Hepatocyte (in vitro differentiated cells): ENCODE data around the gene SLC4A11. TPM values are rescaled to one million over a fixed set of nuclear protein-coding genes. Genes with fewer than 3 reads are reported as not detected.

Experiments
- DNase-seq: peaks from one replicate; pipeline ENCODE4 v3.0.0-alpha.2; 2016; ENCODE audit warnings: low spot score
- H2AFZ ChIP-seq: fragments of 200-600 bp; sonication (generic); 2 replicates; pipeline ENCODE4 v1.6.0; 2016; ENCODE audit warnings: antibody characterized with exemption, mild to moderate bottlenecking
- H3K27ac ChIP-seq: fragments of 200-600 bp; sonication (generic); 2 replicates; pipeline ENCODE4 v1.5.1; 2016; ENCODE audit warnings: mild to moderate bottlenecking
- H3K27me3 ChIP-seq: fragments of 200-600 bp; sonication (generic); 2 replicates; pipeline ENCODE4 v1.6.1; 2016
- H3K36me3 ChIP-seq: fragments of 200-600 bp; sonication (generic); replicated peaks from 2 replicates; pipeline ENCODE4 v1.5.1; 2016; ENCODE audit warnings: low read depth; ENCODE audit not compliant: insufficient read depth
- H3K4me1 ChIP-seq: fragments of 200-600 bp; sonication (generic); 2 replicates; pipeline ENCODE4 v1.5.1; 2016; ENCODE audit warnings: mild to moderate bottlenecking, moderate library complexity; ENCODE audit not compliant: insufficient read depth
- H3K4me2 ChIP-seq: fragments of 200-600 bp; sonication (generic); 2 replicates; pipeline ENCODE4 v1.6.0; 2016
- H3K4me3 ChIP-seq: fragments of 200-600 bp; sonication (generic); 2 replicates; pipeline ENCODE4 v1.5.1; 2016; ENCODE audit warnings: mild to moderate bottlenecking
- H3K79me2 ChIP-seq: fragments of 200-600 bp; sonication (generic); 2 replicates; pipeline ENCODE4 v1.6.0; 2017; ENCODE audit warnings: mild to moderate bottlenecking
- H3K9me2 ChIP-seq: fragments of 200-600 bp; sonication (generic); replicated peaks from 2 replicates; pipeline ENCODE4 v1.6.0; 2017; ENCODE audit warnings: mild to moderate bottlenecking; ENCODE audit not compliant: insufficient read depth
- H3K9me3 ChIP-seq: fragments of 200-600 bp; sonication (generic); 2 replicates; pipeline ENCODE4 v1.5.1; 2016; ENCODE audit warnings: low read depth, mild to moderate bottlenecking
- H4K20me1 ChIP-seq: fragments of 200-600 bp; sonication (generic); 2 replicates; pipeline ENCODE4 v1.6.0; 2016; ENCODE audit warnings: mild to moderate bottlenecking; ENCODE audit not compliant: insufficient read depth, poor library complexity, severe bottlenecking
- EZH2 ChIP-seq: fragments of 200-600 bp; sonication (generic); IDR thresholded peaks from 2 replicates; pipeline ENCODE4 v1.6.1; 2016; ENCODE audit warnings: antibody characterized with exemption, mild to moderate bottlenecking, borderline replicate concordance
- EZH2phosphoT487 ChIP-seq: fragments of 200-600 bp; sonication (generic); IDR thresholded peaks from one replicate; pipeline ENCODE4 v1.6.1; 2018; ENCODE audit warnings: antibody characterized with exemption, mild to moderate bottlenecking, low read depth, moderate library complexity; ENCODE audit not compliant: unreplicated experiment, severe bottlenecking
- WGBS: methylation state at CpG from one replicate; pipeline ENCODE4 v1.1.6; 2016; ENCODE audit warnings: low lambda C conversion rate; ENCODE audit errors: missing lambda C conversion rate; 5-methylcytosine and 5-hydroxymethylcytosine counted together
- polyA plus RNA-seq: library from polyadenylated mRNA; unstranded; fragments of >200 nt; fragmentation: Nextera tagmentation; extraction: Ambion mirVana; gene quantifications from 2 replicates; pipeline ENCODE4 v1.2.1, GENCODE V29; 2016
- total RNA-seq: library from RNA; depleted of rRNA; stranded (reverse); fragments of >200 nt; gene quantifications from 2 replicates; pipeline ENCODE4 v1.2.3, GENCODE V29; 2014
- TF ChIP-seq, protein P1 (sequence below): fragments of 200-600 bp; sonication (generic); IDR thresholded peaks from 2 replicates; pipeline ENCODE4 v1.5.1; 2016; ENCODE audit warnings: antibody characterized with exemption, mild to moderate bottlenecking; ENCODE audit not compliant: poor library complexity

The SLC4A11 gene
- total and polyA plus RNA-seq, 2 experiments from 2014 or later = 0.37 to 1.3 TPM

DNA sequence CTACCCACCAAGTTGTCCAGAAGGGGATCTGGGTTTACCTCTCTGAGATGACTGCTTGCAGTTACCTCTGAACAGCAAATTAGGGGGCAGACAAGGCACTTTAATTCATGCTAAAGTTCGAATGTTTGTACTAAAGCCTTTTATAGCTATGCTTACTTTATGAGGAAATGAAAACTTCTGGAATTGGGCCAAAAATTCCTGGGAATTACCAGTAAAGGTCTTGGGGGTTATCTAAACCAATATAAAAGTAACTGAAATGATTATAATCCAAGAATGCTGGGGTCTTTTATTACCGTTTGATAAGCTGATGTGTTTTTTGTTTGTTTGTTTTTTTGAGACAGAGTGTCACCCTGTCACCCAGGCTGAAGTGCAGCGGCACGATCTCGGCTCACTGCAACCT is 57.7 kb downstream of the SLC4A11 start:
- no peaks in the 10 kb centered on the region for H3K27me3 ChIP-seq
- no peaks in the 10 kb centered on the region for H3K9me3 ChIP-seq
- WGBS = 79% methylated on average over 5 of the region's 5 CpGs
- no peak overlapping the region for H3K4me2 ChIP-seq
- H2AFZ ChIP-seq = no peak overlapping the region
- TF ChIP-seq EZH2phosphoT487 (no peak), EZH2 (no peak)
- TF ChIP-seq, protein P1, sequence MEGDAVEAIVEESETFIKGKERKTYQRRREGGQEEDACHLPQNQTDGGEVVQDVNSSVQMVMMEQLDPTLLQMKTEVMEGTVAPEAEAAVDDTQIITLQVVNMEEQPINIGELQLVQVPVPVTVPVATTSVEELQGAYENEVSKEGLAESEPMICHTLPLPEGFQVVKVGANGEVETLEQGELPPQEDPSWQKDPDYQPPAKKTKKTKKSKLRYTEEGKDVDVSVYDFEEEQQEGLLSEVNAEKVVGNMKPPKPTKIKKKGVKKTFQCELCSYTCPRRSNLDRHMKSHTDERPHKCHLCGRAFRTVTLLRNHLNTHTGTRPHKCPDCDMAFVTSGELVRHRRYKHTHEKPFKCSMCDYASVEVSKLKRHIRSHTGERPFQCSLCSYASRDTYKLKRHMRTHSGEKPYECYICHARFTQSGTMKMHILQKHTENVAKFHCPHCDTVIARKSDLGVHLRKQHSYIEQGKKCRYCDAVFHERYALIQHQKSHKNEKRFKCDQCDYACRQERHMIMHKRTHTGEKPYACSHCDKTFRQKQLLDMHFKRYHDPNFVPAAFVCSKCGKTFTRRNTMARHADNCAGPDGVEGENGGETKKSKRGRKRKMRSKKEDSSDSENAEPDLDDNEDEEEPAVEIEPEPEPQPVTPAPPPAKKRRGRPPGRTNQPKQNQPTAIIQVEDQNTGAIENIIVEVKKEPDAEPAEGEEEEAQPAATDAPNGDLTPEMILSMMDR = no peak
- no peak overlapping the region for H3K4me3 ChIP-seq
- no peaks in the 10 kb centered on the region for H4K20me1 ChIP-seq
- H3K4me1 ChIP-seq = no peaks in the 10 kb centered on the region
- H3K27ac ChIP-seq = no peak overlapping the region
- no peaks in the 10 kb centered on the region for H3K36me3 ChIP-seq
- no peak for DNase-seq
- H3K79me2 ChIP-seq = peaks cover 15% of the 10 kb centered on the region
- no peaks in the 10 kb centered on the region for H3K9me2 ChIP-seq

DNA sequence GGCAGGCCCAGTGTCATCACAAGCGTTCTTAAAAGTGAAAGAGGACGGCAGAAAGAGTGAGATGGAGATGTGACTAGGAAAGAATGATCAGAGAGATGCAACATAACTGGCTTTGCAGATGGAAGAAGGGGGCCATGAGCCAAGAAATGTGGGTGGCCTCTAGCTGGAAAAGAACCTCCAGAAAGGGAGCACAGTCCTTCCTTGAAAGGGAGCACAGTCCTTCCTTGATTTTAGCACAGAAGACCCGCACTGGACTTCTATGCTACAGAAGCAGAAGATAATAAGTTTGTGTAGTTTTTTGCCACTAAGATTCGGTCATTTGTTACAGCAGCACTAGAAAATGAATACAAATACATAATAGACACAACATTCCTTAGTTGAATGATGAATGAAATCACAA is 58.7 kb downstream of the SLC4A11 start:
- Histone ChIP-seq H3K27me3 (no peaks in the 10 kb centered on the region), H3K4me2 (no peak overlapping the region), H3K4me3 (no peak overlapping the region), H3K79me2 (peaks cover 24% of the 10 kb centered on the region), H2AFZ (no peak overlapping the region), H3K9me2 (no peaks in the 10 kb centered on the region), H3K36me3 (no peaks in the 10 kb centered on the region), H4K20me1 (no peaks in the 10 kb centered on the region), H3K4me1 (peaks cover 3% of the 10 kb centered on the region), H3K9me3 (no peaks in the 10 kb centered on the region), H3K27ac (no peak overlapping the region)
- WGBS = 76% methylated on average over 4 of the region's 4 CpGs
- DNase-seq = no peak
- TF ChIP-seq, protein P1 = no peak
- TF ChIP-seq EZH2 (no peak), EZH2phosphoT487 (no peak)

DNA sequence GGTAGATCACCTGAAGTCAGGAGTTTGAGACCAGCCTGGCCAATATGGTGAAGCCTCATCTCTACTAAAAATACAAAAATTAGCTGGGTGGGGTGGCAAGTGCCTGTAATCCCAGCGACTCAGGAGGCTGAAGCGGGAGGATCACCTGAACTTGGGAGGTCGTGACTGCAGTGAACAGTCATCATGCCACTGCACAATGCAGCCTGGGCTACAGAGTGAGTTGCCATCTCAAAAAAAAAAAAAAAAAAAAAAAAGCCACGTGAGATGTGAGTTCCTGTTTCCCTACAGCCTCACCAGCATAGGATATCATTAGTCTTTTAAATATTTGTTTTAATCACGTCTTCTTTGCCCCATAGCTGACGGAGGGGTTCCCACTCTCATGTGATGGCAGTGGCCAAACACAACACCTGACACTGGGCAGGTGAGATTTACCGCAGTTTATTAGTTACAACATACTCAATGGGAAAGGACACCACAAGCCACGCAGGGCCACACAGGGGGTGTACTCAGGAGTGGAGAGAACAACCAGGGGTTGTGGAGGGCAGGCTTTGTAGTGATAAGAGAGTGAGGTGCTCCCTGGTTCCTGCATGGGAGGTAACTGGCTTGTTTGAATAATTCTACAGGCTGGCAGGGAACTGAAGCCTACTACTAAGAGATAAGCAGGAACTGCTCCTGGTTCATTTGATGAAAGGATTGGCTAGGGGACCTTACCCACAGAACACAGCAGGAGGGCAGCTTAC is 61.1 kb downstream of the SLC4A11 start:
- 83% methylated on average over 8 of the region's 8 CpGs for WGBS
- no peaks in the 10 kb centered on the region for H3K36me3 ChIP-seq
- H4K20me1 ChIP-seq = no peaks in the 10 kb centered on the region
- no peak overlapping the region for H2AFZ ChIP-seq
- no peaks in the 10 kb centered on the region for H3K9me3 ChIP-seq
- H3K4me3 ChIP-seq = no peak overlapping the region
- H3K27me3 ChIP-seq = no peaks in the 10 kb centered on the region
- H3K79me2 ChIP-seq = peaks cover 30% of the 10 kb centered on the region
- no peak overlapping the region for H3K4me2 ChIP-seq
- no peak overlapping the region for H3K27ac ChIP-seq
- H3K9me2 ChIP-seq = no peaks in the 10 kb centered on the region
- TF ChIP-seq, protein P1 = no peak
- TF ChIP-seq EZH2 = no peak
- no peak for TF ChIP-seq EZH2phosphoT487
- peaks cover 6% of the 10 kb centered on the region for H3K4me1 ChIP-seq
- DNase-seq = no peak

Other genes starting within 250 kb of the SLC4A11 start
- gene GNRH2, start 195.6 kb downstream of the SLC4A11 start, total RNA-seq = 27.0 and 33.8 TPM in 2 replicates
- 93.8 and 131 TPM in 2 replicates for gene GNRH2, start 195.6 kb downstream of the SLC4A11 start, polyA plus RNA-seq
- gene MRPS26, start 193.1 kb downstream of the SLC4A11 start, total RNA-seq = 84.4 and 89.2 TPM in 2 replicates
- 150 and 174 TPM in 2 replicates for gene MRPS26, start 193.1 kb downstream of the SLC4A11 start, polyA plus RNA-seq
- 0.92 TPM in 1 of 2 replicates, not detected in the other for gene OXT, start 167.6 kb downstream of the SLC4A11 start, total RNA-seq
- 3.4 and 4.3 TPM in 2 replicates for gene OXT, start 167.6 kb downstream of the SLC4A11 start, polyA plus RNA-seq
- gene AVP, start 154.5 kb downstream of the SLC4A11 start, total RNA-seq = 0.67 TPM in 1 of 2 replicates, not detected in the other
- gene AVP, start 154.5 kb downstream of the SLC4A11 start, polyA plus RNA-seq = 1.2 and 1.3 TPM in 2 replicates
- gene FASTKD5, start 79.3 kb downstream of the SLC4A11 start, total RNA-seq = 25.2 and 27.8 TPM in 2 replicates
- 16.0 and 21.8 TPM in 2 replicates for gene FASTKD5, start 79.3 kb downstream of the SLC4A11 start, polyA plus RNA-seq
- gene UBOX5, start 79.3 kb downstream of the SLC4A11 start, total RNA-seq = 4.0 and 4.8 TPM in 2 replicates
- 5.8 and 6.1 TPM in 2 replicates for gene UBOX5, start 79.3 kb downstream of the SLC4A11 start, polyA plus RNA-seq
- gene LZTS3, start 65.6 kb downstream of the SLC4A11 start, total RNA-seq = 36.4 and 38.1 TPM in 2 replicates
- 32.7 and 35.3 TPM in 2 replicates for gene LZTS3, start 65.6 kb downstream of the SLC4A11 start, polyA plus RNA-seq
- gene DDRGK1, start 34.5 kb downstream of the SLC4A11 start, total RNA-seq = 92.9 and 95.2 TPM in 2 replicates
- gene DDRGK1, start 34.5 kb downstream of the SLC4A11 start, polyA plus RNA-seq = 154 and 159 TPM in 2 replicates
- 27.8 and 33.5 TPM in 2 replicates for gene ITPA, start 29.7 kb downstream of the SLC4A11 start, total RNA-seq
- gene ITPA, start 29.7 kb downstream of the SLC4A11 start, polyA plus RNA-seq = 48.2 and 73.9 TPM in 2 replicates
- 10.3 and 11.9 TPM in 2 replicates for gene DNAAF9, start 168.5 kb upstream of the SLC4A11 start, total RNA-seq
- 4.7 and 5.2 TPM in 2 replicates for gene DNAAF9, start 168.5 kb upstream of the SLC4A11 start, polyA plus RNA-seq
- 68.1 and 71.1 TPM in 2 replicates for gene ATRN, start 231.8 kb upstream of the SLC4A11 start, total RNA-seq
- gene ATRN, start 231.8 kb upstream of the SLC4A11 start, polyA plus RNA-seq = 14.7 and 20.3 TPM in 2 replicates